OCI-LY3 (cell line): ENCODE results near the gene NXN.

ENCODE experiments used
- EZH2phosphoT487 ChIP-seq: fragments of 200-600 bp; shearing (Covaris generic); IDR thresholded peaks from 2 replicates; pipeline ENCODE4 v1.6.1; 2018; ENCODE audit warnings: antibody characterized with exemption, mixed run types, low read depth
- TF ChIP-seq, protein P1 (sequence below): fragments of 200-600, 300-600 bp; sonication (generic); IDR thresholded peaks from 2 replicates; pipeline ENCODE4 v1.5.1; 2014; ENCODE audit warnings: antibody characterized with exemption, low read length, low read depth

DNA sequence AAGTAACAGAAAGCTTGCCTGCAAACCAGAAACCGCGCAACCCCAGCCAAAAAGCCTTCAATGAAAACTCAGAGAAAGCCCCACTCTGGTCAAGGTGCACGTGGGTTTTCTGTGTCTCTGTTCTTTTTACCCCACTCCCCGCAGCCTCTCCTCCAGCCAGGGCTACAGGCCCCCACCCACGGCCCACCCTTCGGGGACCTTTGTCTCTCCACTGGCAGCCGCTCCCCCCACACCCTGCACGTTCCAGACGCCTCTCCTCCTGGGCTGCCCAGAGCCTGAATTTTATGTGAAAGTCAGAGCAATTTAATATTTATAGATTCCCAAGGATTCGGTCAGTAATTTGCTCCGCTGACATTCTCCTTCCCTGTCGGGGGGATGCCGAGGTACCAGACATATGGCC lies 173.2 kb downstream of the NXN start:
- TF ChIP-seq, protein P1, sequence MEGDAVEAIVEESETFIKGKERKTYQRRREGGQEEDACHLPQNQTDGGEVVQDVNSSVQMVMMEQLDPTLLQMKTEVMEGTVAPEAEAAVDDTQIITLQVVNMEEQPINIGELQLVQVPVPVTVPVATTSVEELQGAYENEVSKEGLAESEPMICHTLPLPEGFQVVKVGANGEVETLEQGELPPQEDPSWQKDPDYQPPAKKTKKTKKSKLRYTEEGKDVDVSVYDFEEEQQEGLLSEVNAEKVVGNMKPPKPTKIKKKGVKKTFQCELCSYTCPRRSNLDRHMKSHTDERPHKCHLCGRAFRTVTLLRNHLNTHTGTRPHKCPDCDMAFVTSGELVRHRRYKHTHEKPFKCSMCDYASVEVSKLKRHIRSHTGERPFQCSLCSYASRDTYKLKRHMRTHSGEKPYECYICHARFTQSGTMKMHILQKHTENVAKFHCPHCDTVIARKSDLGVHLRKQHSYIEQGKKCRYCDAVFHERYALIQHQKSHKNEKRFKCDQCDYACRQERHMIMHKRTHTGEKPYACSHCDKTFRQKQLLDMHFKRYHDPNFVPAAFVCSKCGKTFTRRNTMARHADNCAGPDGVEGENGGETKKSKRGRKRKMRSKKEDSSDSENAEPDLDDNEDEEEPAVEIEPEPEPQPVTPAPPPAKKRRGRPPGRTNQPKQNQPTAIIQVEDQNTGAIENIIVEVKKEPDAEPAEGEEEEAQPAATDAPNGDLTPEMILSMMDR = no peak
- no peak for TF ChIP-seq EZH2phosphoT487
